HUES6 (cell line): ENCODE results near the gene MRPL32.
"Not testable (repeated sequence)": the region's sequence is repeated elsewhere in the genome, so short reads cannot be mapped to it uniquely, and the experiment has no call there.

Experiments
- H3K27ac ChIP-seq: 2 replicates; pipeline ENCODE4 v1.7.0; 2013; ENCODE audit warnings: low read depth, mild to moderate bottlenecking, low read length, inconsistent platforms
- H3K27me3 ChIP-seq: 2 replicates; pipeline ENCODE4 v1.6.1; 2013; ENCODE audit warnings: low read length; ENCODE audit not compliant: control insufficient read depth, insufficient read depth
- H3K36me3 ChIP-seq: 2 replicates; pipeline ENCODE4 v1.6.1; 2013; ENCODE audit warnings: low read length; ENCODE audit not compliant: control insufficient read depth, insufficient read depth
- H3K4me1 ChIP-seq: 2 replicates; pipeline ENCODE4 v1.6.1; 2013; ENCODE audit warnings: low read length; ENCODE audit not compliant: control insufficient read depth, insufficient read depth
- H3K4me3 ChIP-seq: 2 replicates; pipeline ENCODE4 v1.5.1; 2013; ENCODE audit warnings: low read depth, low read length
- H3K9ac ChIP-seq: one replicate; pipeline ENCODE4 v1.6.1; 2013; ENCODE audit warnings: mild to moderate bottlenecking, low read length
- H3K9me3 ChIP-seq: 2 replicates; pipeline ENCODE4 v1.6.1; 2013; ENCODE audit warnings: low read depth, low read length; ENCODE audit not compliant: control insufficient read depth, insufficient read depth

MRPL32 gene

GRCh38 chr7:42931834-42932651 lies at the start of gene MRPL32, which contains the start of gene PSMA2:
MRPL32 (plus strand) TSS chr7:42932376; CDS start chr7:42932387, 11 bp downstream.
PSMA2 (minus strand) TSS chr7:42932174; CDS start chr7:42932158, 16 bp downstream.
- Histone ChIP-seq H3K9me3 (no peaks in the 10 kb centered on the region), H3K9ac (peak within 1 kb of the TSS; percentile 97), H3K27ac (peak within 1 kb of the TSS; percentile 92), H3K27me3 (no peaks in the 10 kb centered on the region), H3K4me3 (peak within 1 kb of the TSS; percentile 99), H3K4me1 (peaks cover 4% of the 10 kb centered on the region; the same call in 1 of the 2 replicates), H3K36me3 (peaks cover 33% of the 10 kb centered on the region)

- H3K9me3 ChIP-seq, result peaks cover 6% of the 10 kb centered on the region; the same call in 1 of the 2 replicates
- no peaks in the 10 kb centered on the region for H3K27me3 ChIP-seq
- peaks cover 6% of the 10 kb centered on the region; the same call in 1 of the 2 replicates for H3K36me3 ChIP-seq
- H3K4me1 ChIP-seq, result peaks cover 10% of the 10 kb centered on the region
- no peak overlapping the region for H3K9ac ChIP-seq
- no peak overlapping the region for H3K4me3 ChIP-seq
- no peak overlapping the region for H3K27ac ChIP-seq
These were observed 48.2 kb upstream of the MRPL32 start for GRCh38 chr7:42883950-42884349.

- H3K9me3 ChIP-seq, H3K4me3 ChIP-seq, H3K27me3 ChIP-seq, H3K36me3 ChIP-seq, H3K9ac ChIP-seq, H3K27ac ChIP-seq, H3K4me1 ChIP-seq: not testable (repeated sequence)
These were observed 47.0 kb upstream of the MRPL32 start for GRCh38 chr7:42885183-42885582.

- Histone ChIP-seq H3K9ac (no peak overlapping the region), H3K27me3 (no peaks in the 10 kb centered on the region), H3K27ac (no peak overlapping the region), H3K36me3 (0 out of 2 replicates have a peak, but pooled peaks cover 2% of the 10 kb centered on the region), H3K9me3 (no peaks in the 10 kb centered on the region), H3K4me3 (no peak overlapping the region), H3K4me1 (peaks cover 10% of the 10 kb centered on the region)
These were observed 46.0 kb upstream of the MRPL32 start for GRCh38 chr7:42886129-42886528.

GRCh38 chr7:42886893-42887505 lies 45.2 kb upstream of the MRPL32 start:
- Histone ChIP-seq H3K4me3 (peak overlapping the region; percentile 60), H3K36me3 (0 out of 2 replicates have a peak, but pooled peaks cover 2% of the 10 kb centered on the region), H3K27me3 (no peaks in the 10 kb centered on the region), H3K27ac (no peak overlapping the region), H3K4me1 (peaks cover 10% of the 10 kb centered on the region), H3K9ac (no peak overlapping the region), H3K9me3 (no peaks in the 10 kb centered on the region)

GRCh38 chr7:42893346-42894240 lies 38.6 kb upstream of the MRPL32 start:
- Histone ChIP-seq H3K27ac (peak overlapping the region; percentile 7; the same call in 1 of the 2 replicates), H3K9me3 (peaks cover 16% of the 10 kb centered on the region; the same call in 1 of the 2 replicates), H3K4me1 (peaks cover 13% of the 10 kb centered on the region), H3K4me3 (peak overlapping the region; percentile 30; the same call in 1 of the 2 replicates), H3K9ac (peak overlapping the region; percentile 78), H3K36me3 (no peaks in the 10 kb centered on the region), H3K27me3 (no peaks in the 10 kb centered on the region)

- no peak overlapping the region for H3K27ac ChIP-seq
- no peaks in the 10 kb centered on the region for H3K27me3 ChIP-seq
- H3K36me3 ChIP-seq, result no peaks in the 10 kb centered on the region
- no peaks in the 10 kb centered on the region for H3K4me1 ChIP-seq
- no peak overlapping the region for H3K4me3 ChIP-seq
- peaks cover 6% of the 10 kb centered on the region; the same call in 1 of the 2 replicates for H3K9me3 ChIP-seq
- no peak overlapping the region for H3K9ac ChIP-seq
These were observed 31.3 kb upstream of the MRPL32 start for GRCh38 chr7:42900842-42901241.

GRCh38 chr7:42902331-42902730 lies 29.8 kb upstream of the MRPL32 start:
- Histone ChIP-seq H3K9me3 (no peaks in the 10 kb centered on the region), H3K4me3 (no peak overlapping the region), H3K4me1 (no peaks in the 10 kb centered on the region), H3K36me3 (no peaks in the 10 kb centered on the region), H3K27ac (no peak overlapping the region), H3K27me3 (no peaks in the 10 kb centered on the region), H3K9ac (no peak overlapping the region)

- peaks cover 9% of the 10 kb centered on the region; the same call in 1 of the 2 replicates for H3K36me3 ChIP-seq
- no peaks in the 10 kb centered on the region for H3K27me3 ChIP-seq
- H3K9me3 ChIP-seq, result no peaks in the 10 kb centered on the region
- no peak overlapping the region for H3K9ac ChIP-seq
- H3K4me1 ChIP-seq, result peaks cover 14% of the 10 kb centered on the region
- H3K4me3 ChIP-seq, result no peak overlapping the region
- no peak overlapping the region for H3K27ac ChIP-seq
These were observed 26.0 kb upstream of the MRPL32 start for GRCh38 chr7:42906181-42906580.

- peaks cover 9% of the 10 kb centered on the region; the same call in 1 of the 2 replicates for H3K36me3 ChIP-seq
- H3K27me3 ChIP-seq, result no peaks in the 10 kb centered on the region
- no peak overlapping the region for H3K4me3 ChIP-seq
- no peak overlapping the region for H3K27ac ChIP-seq
- H3K4me1 ChIP-seq, result peaks cover 17% of the 10 kb centered on the region
- no peaks in the 10 kb centered on the region for H3K9me3 ChIP-seq
- H3K9ac ChIP-seq, result no peak overlapping the region
These were observed 24.9 kb upstream of the MRPL32 start for GRCh38 chr7:42907316-42907715.
